ENCODE results near the gene PCDH1.
"Not testable (repeated sequence)": the region's sequence is repeated elsewhere in the genome, so short reads cannot be mapped to it uniquely, and the experiment has no call there.

PCDH1 gene

DNA sequence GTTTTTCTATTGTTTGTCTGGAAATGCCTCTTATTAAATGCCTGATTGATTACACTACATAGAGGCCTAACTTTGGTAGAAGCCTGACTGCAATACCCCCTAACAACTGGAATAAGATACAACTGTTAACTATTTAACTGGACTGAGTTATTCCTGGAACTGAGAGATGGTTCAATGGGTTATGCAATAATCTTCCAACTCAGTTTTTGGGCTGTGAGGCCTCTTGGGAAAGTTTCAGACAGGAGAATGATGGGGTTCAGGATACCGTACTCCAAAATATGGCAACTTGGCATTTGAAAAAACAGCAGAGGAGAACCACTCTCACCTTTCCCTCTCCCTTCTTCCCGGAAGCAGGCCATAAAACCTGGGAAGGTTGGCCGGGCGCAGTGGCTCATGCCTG is 19.2 kb upstream of the PCDH1 start:
- DNase-seq: no peak

DNA sequence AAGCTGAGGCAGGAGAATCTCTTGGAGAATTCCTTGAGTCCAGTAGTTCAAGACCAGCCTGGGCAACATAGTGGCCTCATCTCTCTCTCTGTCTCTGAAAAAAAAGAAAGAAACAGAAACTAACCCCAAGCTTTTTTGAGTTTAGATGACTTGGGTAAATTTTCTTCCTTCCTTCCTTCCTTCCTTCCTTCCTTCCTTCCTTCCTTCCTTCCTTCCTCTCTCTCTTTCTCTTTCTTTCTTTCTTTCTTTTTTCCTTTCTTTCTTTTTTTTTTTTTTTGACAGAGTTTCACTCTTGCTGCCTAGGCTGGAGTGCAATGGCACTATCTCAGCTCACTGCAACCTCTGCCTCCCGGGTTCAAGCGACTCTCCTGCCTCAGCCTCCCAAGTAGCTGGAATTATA is 12.2 kb upstream of the PCDH1 start:
- not testable (repeated sequence) for DNase-seq

DNA sequence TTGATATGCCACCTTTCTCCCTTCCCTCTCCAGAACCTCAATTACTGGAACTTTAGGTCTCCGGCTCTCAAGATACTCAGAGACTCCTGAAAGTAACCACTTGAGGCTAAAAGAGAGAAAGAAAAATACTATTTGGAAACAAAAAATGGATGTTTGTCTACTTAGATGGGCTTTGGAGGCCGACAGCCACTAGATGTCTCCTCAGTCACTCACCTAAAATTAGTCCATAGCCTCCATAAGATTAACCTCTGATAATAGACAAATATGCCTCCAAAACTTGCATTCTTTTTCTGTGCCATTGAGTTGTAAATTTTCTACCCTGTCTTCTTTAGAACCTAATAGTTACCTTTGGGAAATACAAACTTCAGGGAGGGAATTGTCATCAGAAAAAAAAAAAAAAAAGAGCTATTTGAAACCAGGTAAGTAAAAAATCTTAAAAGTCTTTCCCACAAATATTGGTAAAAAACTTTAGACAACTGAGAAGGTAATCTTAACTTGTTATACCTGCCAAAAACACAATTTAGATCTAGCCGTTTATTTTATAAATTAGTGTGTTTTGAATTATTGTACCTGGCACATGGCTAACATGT is 11.2 kb upstream of the PCDH1 start:
- no peak for DNase-seq

DNA sequence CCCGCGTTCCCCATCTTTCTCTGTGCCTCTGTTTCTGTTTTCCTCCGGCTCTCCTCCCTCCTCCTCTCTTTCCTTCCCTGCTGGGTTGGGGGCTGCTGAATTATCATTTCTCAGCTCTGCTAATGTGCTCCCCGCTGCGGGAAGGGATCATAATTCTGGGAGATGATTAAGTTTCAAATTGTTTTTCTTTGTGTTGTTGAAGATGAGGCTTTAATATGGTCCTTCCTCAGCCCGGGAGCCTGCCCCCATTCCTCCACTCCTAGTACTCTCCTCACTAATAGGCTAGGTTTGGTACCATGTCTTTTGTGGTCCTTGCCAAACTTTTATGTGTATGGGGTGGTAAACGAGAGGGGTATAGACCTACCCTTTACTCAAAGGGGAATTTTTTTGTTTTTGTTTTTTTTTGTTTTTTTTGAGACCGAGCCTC is 5.7 kb upstream of the PCDH1 start:
- DNase-seq: no peak

GRCh38 chr5:141883184-141883891 is 5.1 kb upstream of the PCDH1 start:
- DNase-seq: no peak

GRCh38 chr5:141882594-141883183 is 4.5 kb upstream of the PCDH1 start:
- DNase-seq: no peak

DNA sequence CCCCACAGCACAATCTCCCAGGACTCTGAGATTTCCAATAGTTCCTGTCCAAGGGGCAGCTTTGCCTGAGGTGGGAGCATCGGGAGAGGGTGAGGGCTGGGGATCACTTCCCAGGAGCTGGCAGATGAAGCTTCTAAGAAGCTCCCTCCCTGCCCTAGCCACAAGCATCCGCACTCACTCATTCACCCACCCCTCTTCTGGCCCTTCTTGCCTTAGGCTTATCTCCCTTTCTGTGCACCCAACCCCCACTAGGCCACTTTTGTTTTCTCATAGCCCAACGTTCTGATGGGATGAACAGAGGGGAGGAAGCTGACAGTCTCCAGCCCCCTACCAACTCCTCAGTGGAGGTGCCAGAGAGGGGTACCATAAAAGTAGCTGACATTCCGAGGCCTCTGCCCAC is 3.7 kb upstream of the PCDH1 start:
- no peak for DNase-seq

DNA sequence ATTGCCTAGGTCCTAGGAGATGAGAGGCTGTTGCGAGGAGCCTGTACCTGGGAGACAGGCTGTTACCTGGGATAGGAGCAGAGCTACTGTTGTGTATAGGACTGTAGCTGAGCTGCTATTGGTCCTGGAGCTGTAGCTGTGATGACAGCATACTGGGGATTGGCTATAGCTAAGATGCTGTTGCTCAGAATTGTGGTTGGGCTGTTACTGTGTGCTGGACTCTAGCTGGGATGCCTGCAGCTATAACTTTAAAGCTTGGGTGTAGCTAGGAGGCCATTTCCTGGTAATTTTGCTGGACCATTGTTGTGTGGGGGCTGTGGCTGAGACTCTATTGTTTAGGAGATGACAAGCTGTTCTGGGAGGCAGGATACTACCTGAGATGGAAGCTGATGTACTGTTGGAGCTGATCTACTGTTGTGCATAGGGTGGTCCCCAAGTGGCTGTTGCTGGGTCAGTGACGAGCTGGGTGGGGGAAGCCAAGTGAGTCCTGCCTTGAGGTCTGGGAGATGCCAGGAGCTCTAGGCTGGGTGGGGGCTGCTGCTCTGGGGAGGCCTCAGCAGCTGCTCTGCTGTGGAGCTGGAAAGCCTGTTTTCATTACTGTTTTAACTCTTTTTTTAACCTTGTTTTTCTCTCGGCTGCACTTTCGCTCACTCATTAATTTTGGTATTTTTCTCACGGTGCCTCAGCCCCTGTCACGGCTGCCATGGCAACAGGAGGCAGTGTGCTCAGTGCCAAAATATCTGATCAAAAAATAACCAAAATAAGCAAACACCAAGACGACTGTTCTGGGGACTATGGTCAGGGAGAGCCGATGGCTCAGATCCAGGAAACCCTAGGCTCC is 3.0 kb upstream of the PCDH1 start:
- DNase-seq: no peak

DNA sequence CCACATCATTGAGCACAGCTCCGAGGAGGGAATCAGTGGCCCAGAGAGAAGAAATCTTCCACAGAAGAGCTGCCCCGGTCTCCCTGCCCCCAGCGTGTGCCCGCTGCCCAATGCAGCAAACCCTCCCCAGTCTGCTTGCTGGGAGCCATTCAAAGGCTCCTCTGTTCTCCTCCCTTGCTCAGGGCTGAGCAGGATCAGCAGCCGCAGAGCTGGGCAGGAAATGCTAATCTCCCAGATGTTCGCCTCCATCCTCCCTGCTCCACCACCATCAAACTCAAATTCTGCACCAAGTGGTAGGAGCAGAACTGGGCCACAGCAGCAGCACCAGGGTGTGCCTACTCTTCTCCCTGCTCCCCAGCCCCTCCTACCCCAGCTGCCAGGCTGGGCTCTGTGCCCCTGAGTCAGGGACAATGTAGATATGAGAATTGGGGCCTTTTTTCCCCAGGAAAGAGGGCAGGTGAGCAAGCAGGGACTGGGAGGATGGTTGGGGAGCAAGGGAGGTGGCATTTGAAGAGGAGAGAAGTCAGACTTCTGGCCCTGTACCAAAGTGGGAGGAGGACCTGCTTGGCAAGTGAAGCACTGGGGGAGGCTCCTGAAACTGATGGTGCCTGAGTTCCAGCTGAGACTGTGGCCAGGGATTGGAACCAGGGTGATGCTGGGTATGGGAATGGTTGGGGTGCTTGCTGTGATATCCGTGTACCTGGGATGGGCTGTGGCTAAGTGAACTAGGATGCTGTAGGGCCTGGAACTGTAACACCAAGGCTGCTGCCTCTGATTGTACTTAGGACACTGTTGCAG is 1.9 kb upstream of the PCDH1 start:
- peak; percentile 24 for DNase-seq

GRCh38 chr5:141879426-141879759 is 1.2 kb upstream of the PCDH1 start:
- DNase-seq: no peak

- peak; percentile 91 for DNase-seq
These were observed 658 bp upstream of the PCDH1 start for GRCh38 chr5:141878711-141879425.

DNA sequence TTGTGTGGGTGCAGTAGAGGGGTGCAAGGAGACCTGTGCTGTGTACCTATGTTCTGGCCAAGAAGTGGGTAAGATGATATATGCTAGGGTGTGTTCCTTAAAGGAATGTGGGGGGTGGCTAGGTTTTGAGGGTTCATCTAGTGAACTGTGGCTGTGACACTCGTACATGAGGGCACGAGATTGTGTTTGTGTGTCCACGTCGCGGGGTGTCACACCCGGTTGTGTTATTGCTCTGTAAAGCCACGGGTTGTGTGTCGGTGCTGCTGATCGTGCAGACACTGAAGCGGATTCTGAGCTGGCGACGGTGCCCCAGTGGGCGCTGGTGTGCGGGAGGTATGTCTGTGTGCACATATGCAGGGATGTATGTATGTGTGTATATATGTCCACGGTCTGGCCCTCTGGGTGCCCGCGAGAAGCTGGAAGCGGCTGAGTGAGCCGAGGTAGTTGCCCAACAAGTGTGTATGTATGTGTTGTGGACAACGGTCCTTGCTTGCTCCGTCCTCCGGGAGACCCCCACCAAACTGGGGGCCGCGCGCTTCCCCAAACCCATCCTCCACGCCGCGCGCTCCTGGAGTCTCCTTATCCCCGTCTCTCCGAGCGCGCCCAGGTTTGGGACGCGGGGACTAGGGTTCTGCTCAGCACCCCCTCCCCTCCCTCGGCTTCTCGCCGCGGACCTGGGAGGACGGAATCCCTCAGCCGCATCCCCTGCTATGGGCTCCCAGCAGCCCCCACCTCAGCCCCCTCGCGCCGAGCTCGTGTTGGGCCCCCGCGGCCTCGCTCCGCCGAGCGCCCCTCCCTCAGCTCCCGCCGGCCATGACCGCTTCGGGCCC is 639 bp downstream of the PCDH1 start:
- peak; percentile 19 for DNase-seq

DNA sequence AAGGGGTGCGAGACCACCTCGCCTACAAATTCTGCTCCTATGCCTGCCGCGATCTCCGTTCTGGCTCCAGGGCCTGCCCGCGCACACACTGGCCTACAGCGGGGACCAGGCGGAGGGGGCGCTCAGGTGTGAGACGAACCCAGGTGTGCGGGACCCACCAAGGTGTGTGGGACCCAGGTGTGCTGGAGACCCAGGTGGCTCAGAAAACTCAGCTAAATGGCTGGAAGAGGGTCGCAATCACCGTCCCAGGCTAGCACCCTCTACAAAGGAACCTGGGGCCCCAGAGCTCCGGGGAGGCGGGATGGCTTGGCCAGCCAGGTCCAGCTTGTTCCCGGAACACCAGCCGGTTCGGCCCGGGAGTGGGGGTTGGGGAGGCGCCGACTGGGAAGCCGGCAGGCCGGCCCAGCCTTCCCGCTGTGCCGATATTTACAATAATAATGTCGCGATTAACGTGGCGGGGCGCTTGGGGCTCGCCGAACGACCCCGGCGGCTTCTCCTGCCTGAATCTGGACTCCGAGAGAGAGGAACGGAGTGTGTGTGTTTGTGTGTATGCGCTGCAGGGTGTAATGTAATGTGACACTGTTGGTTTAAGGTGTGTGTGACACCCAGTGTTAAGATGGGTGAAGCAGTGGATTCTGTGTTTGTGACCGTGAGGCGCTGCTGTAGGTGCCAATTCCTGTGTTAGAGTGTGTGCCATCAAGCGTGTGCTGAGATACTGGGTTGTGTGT is 1.4 kb downstream of the PCDH1 start:
- no peak for DNase-seq

DNA sequence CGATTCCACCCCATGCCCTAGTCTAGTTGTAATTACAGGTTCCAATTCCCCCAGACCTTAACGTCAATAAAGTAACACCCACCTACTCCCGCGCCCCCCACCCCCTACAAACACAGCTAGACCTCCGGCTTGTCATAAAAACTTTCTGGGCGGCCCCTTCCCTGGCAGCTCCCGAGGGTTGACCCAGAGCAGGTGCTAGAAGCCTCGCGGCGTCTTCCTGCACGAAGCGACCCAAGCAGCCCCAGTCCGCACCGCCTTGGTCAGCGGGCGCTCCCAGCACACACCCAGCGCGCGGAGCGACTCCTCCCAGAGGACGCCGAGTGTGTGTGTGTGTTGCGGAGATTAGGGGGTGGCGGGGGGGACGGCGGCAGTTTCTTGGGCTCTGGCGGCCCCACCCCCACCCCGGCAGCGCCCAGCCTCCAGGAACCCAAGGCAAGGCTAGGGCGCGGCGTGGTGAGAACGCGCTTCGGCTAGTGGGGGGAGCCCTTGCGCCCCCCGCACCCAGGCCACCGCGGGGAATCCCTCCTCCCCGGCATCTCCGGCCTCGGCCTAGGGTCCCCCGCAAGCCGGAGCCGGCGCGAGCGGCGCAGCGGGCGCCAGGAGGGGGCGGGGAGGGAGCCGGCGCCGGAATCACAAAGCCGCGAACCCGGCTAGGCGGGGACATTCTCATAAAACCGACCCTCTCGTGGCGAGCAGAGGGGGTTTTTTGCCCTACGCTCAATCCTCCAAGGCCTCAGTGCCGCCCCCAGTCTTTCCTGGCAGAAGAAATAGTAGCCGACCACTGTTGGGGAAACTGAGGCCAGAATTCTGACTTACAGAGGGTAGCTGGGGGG is 2.2 kb downstream of the PCDH1 start:
- DNase-seq: no peak

DNA sequence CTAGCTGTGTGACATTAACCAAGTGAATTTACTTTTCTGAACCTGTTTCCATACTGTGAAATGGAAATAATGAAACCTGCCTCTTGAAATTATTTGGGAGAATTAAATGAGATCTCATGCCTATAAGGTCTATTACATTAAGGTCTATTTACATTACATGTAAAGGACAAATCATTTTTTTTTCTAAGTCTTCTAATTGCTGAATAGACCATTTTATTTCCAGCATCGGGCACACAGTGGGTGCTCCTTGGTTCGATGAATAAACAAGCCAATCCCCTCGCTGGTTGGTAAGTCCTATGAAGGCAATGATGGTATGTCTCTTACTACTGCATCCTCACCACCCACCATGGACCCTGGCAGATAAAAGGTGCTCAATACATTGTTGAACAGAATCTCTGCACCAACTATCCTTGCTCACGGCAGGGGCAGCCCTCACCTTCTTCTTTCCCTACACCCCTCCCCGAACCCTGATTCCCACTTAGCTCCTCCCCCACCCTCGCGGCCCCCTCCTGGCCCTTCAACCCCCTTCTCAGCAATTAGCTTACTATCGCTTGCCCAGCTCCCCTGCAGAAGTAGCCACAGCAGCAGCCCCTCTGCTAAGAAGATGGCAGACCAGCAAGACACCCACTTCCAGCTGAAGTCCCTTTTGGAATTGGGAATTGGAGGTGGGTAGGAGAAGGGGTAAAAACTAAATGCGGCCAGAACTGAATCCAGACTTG is 3.0 kb downstream of the PCDH1 start:
- no peak for DNase-seq

DNA sequence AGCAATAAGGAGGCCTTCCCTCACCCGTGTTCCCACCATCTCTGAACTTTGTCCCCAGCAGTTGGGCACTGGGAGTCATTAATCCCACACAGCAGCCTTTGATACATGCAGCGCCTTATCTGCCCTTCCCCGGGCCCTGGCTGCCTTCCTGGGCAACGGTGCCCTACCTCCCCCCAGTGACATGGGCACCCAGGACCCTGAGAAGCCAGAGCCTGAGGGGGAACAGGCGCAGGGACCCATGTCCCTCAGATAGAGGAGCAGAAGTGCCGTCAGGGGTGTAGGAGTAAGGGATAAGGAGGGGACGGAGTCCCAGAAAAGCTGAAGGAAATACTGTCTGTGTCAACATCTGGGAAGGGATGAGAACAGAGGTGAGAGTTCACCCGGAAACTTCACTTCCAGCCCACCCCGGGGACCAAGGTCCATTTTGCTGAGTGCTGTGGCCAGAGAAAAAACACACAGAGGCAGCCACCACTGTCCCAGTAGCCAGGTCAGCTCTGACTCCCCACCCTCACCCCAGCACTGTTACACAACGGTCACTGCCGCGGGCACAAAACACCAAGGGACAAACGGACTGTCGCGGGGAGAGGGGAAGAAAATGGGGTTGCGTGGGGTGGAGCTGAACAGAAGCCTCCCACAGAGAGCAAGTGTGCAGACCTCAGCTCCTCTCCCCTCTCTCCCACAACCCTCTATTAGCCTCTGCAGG is 3.8 kb downstream of the PCDH1 start:
- DNase-seq: no peak

- DNase-seq: no peak
These were observed 4.3 kb downstream of the PCDH1 start for GRCh38 chr5:141873933-141874261.
